ENCODE results near the gene NOX3.

- TF ChIP-seq CTCF (IDR thresholded peaks at IDR 0.05) = no peak
- TF ChIP-seq POLR2AphosphoS5 (IDR thresholded peaks at IDR 0.05) = no peak
These were observed 52.9 kb downstream of the NOX3 start for GRCh38 chr6:155402656-155403304.
